Stimulated activated CD8-positive, alpha-beta memory T cell treated with anti-CD3 and anti-CD28 coated beads, Interleukin-7, amount 100 ng/mL, for 1 hour (primary cell): ENCODE data around the gene MFAP4.

Experiments used
- DNase-seq, 2 donors: peaks; one replicate each; pipeline ENCODE4 v3.0.0-alpha.2; 2020; ENCODE audit warnings: low read depth in 2 of 2

MFAP4 gene

DNA sequence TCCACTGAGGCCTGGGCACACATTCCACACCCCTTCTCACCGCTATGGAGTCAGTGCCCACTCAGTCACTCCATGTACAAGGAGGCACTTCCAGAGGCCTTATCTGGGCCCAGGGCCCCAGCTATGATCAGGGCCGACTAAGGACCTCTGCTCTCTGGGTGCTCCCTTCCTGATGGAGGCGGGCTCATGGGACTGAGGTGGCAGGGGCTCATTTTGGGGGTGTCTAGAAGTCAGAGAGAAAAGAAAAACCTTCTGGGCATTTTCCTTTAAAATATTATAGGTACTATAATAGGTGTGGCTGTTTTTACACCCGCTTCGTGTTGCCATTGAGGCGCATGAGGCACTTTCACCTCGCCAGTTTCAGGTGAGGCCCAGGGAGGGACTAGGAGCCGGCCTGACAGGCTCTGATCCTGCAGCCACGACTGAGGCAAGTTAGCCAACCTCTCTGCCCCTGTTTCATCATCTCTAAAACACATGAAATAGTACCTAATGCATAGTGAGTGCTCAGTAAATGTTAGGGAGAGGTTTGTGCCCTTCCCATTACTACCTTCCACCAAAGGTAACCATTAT lies 38.8 kb downstream of the MFAP4 start:
- no peak for DNase-seq

DNA sequence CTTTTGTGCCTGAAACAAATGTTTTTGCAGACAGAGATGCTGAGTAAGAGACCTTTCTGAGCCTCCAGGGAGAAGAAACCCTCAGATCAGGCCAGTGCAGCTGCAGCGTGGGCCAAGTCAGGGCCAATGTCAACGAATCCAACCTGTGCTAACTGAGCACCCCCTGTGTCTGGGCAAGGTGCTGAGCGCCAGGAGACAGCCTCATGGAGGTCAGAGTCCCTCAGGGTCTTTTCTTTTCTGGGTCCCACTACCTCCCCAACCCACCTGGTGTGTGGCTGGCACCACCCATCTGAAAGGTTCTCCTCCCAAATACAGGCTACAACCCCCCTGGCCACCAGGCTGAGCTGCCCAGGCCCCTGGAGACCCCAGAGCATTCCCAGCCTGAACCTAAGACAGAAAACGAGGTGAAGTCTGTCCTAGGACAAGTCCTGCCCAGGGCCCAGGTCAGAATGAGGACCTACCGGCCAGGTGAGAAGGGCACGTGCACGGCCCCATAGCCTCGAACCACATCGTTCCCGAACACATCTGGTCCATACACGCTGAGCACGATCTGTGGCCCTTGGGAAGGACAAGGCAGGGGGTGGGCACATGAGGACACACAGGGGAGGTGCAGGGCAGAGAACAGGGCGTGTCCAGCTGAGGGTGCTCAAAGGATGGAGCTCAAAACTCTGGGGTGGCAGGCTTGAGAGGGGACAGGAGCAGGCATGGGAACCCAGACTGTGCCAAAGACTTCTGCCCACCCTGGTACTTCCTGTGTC lies 39.5 kb downstream of the MFAP4 start:
- no peak for DNase-seq

DNA sequence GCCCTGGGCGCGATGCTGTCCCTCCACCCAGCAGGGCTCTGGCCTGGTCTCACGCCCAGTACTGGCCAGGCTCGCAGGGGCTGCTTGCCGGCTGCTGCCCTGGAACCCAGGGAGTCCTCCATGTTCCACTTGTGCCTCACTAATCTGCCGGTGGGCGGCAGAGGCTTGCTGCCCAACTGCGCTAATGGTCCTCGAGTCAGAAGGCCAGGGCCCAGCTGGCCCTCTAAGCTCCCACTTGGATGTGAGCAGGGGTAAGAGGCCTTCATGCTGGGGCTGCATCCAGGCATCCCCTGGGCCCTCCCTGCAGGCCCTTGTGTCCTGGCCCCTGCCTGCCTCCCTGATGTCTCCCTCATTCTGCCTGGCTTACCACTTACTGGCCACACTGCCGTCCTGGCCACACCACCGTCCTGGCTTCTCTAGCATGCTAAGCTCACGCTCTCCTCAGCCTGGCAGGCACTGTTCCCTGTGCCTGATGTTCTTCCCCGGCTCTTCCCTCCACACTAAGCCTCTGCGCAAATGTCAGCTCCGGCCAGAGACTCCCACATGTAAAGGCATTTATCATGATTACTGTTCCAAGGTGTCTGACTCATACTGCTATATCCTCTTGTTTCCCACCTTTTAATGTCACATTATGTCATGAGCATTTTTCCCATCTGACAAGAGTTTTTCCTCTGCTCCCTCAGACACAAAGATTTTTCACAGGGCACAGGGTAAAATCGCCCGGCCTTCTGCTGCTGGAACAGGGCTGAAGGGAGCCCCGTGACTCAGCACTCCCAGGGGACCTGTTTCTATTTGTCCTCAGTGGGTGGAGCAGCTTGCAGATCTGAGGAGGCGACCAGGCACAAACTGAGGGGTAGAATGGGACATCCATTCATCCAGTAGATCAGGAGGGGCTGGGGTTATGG lies 40.4 kb downstream of the MFAP4 start:
- DNase-seq = no peak

DNA sequence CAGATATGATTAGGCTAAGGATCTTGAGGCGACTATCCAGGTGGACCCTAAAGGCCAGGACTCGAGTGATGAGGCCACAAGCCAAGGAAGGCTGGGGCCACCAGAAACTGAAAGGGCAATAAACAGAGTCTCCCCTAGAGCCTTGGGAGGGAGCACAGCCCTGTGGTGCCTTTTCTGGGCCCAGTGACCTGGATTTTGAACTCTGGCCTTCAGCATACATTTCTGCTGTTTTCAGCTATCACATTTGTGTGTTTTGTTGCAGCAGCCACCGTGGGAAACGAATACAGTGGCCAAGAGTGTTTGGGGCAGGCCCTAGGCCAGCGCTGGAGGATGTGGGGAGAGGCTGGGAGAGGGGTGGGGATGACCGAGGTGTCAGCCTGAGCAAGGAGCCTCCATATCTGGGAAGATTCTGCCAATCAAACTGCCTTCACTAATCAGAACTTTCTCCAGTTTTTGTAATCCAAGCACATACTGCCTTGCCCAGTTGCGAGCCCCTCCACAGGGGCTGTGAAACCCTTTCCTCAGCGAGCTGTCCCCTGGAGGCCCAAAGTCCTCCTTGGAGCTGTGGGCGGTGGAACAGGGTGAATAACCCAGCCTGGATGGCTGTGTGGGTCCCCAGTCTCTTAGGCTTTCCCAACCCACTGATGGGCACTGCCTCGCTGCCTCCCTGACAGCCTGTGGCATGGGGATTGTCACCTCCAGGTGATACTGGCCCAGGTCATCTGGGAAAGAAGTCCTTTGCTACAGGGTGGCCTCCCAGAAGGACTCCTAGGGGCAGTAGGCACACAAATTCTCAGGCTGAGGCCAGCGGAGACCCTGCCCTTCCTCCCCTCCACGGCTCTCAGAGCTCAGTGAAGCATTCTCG lies 41.3 kb downstream of the MFAP4 start:
- DNase-seq = no peak

DNA sequence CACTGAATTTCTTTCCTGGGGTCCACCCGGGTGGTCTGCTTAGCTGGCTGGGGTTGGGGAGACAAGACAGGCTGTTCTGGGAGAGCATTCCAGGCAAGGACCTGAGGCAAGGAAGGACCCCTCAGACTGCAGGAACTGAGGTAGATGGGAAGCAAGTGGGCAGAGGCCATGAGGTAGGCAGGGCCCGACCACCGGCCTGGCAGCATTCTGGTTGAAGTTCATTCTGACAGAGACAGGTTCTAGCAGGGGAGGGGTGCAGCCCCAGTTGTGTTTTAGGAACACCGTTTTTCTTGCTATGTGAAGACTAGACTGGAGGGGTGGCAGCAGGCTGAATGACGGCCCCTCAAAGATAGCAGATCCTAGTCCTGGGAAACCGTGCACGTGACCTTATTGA lies 41.9 kb downstream of the MFAP4 start:
- DNase-seq = no peak

DNA sequence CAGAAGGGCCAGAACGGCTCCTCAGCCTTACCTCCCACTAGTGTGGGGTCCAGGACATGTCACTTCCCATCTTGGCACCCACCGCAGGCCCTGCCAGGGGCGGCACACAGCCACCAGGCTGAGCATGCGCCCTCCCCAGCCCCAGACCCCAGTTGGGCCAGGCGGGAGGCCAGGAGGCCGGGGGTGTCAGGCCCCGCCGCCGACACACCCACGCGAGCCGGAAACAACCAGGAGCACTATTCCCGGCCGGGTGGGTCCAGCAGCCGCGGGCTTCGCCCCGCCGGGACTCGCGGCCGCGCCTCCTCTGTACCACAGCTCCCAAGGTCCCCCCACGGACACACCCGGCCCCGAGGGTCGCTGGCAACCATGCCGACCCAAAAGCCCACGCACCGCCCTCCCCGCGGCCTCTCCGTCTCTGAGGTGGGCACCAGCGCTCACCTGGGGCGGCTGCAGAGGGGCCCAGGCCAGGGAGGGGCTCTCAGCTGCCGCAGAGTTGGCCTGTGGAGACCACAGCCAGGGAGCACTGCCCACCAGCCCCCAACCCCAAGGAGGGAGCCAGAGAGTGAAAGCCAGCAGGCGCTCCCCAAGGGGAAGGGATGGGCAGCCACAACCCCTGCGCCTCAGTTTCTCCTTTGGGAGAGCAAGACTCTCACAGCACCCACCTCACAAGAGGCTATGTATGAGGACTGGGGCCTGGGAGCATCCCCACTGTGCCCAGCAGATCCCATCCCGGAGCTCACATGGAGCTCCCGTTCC lies 42.5 kb downstream of the MFAP4 start:
- no peak for DNase-seq

DNA sequence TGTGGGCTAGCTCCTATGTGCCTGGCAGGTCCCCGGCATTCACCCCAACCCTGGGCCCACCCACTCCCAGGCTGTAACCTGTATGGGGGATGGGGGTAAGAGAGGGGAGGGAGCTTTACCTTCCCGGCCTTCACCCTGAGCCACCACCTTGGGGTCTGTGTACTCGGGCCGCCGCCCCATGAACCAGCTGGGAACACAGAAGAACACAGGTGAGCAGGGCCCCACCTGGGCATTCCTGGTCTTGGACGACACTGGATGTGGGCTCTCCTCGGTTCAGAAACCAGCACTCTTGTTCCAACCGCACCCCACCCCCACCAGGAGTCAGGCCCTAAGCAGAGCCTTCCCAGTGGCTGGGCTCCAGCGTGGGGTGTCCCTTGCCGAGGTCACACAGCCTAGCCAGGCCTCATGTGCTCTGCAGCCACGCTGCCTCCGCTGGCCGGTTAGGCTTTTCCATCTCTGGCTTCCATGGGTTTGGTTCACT lies 43.3 kb downstream of the MFAP4 start:
- DNase-seq = no peak

DNA sequence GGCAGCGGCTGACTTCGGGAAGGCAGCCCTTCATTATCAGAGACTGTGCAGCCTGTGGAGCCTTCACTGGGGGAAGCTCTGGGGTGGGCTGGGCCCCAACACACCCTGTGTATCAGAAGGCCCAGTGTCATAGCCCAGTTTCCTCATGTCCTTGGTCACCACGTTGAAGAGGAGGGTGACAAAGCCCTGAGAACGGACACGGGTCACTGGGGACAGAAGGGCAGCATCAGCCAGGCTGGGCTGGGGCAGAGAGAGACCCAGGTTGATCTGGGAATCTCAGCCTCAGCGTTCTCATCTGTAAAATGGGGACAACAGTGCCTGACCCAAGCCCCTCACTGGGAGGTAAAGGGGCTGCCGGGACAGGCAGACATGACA lies 43.7 kb downstream of the MFAP4 start:
- no peak for DNase-seq

DNA sequence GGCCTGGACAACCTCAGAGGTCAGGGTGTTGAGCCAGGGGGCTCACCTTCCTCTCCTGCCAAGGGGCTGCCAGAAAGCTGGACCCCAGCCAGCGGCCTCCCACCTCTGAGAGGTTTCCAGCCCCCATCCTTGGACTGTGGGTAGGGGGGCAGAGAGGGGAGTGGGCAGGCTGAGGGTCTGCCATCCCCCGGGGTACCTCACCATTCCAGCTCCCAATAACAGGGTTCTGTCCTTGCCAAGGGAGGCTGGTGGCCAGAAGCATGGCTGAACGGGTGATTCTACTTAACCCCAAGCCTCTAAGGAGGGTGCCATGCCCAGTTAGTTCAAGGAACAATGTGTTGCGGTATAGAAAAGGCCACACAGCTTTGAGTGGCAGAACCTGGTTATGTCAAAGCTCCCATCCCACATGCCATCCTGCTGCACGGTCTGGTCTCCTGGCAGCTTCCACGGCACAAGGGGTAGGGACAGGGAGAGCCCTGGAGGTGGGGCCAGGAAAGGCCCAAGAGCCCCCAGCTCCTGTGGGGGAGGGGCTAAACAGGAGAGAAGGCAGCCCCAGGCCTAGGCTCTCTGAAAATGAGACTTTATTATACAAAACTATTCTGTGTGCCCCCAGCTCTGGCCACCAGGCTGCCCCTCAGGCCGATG lies 44.3 kb downstream of the MFAP4 start:
- DNase-seq = no peak

DNA sequence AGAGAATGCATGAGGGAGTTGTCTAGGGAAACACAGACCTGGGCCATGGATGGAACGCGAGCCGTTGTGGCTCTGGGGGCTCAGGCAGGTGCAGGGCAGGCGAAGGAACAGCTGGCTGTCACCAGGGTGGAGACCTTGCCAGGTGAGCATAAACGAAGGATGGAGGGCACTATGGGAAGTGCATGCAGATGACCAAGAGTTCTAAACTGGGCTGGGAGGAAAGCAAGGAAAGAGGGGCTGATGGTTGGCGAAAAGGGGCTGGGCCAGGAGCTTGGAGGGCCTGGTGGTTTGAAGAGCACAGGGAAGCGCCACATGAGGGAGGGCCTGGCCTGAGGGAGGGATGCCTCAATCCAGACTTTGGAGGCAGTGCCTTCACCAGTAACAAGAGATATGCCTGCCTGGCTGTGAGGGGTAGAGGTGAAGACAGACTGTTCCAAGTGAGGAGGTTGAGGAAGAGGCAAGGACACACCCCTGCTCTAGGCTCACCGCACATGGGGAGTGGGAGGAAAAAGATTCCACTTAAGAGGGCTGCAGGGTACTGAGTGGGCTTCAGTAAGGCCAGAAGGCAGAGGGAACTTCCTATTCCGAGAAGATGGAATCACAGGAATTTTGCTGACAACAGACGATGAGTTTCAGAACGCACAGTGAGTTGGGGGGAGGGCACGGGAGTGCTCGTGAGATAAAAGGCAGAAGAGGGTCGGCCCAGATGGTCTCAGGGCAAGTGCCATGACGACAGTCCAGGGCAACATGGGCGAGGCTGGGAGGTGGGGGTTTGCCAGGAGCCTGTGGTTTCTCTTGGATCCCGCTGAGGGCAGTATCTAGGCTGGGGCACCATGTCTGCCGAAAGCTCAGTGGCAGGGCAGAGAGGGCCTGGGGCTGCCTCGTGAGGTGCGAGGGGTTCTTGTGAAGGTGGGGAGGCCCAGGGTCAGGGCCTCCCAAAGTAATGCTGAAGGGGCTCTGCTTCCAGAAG lies 45.1 kb downstream of the MFAP4 start:
- DNase-seq = no peak

DNA sequence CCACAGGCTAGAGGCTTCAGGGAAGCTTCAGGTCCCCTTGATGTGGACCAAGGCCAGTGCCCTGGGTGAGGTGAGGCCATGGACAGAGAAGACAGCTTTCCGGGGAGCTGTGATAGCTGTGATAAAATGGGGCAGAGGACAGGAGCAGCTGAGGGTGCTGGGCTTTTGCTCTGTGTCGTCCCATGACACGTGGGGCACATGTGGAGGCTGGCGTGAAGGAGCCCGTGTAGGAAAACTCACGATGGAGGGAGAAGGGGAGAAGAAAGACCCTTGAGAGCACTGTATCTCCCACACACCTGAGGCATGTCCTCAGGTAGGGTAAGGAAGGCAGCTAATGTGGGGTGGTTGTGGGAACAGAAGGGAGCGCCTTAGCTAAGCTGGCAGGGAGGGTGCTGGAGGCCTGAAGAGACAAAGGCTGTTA lies 45.8 kb downstream of the MFAP4 start:
- no peak for DNase-seq

DNA sequence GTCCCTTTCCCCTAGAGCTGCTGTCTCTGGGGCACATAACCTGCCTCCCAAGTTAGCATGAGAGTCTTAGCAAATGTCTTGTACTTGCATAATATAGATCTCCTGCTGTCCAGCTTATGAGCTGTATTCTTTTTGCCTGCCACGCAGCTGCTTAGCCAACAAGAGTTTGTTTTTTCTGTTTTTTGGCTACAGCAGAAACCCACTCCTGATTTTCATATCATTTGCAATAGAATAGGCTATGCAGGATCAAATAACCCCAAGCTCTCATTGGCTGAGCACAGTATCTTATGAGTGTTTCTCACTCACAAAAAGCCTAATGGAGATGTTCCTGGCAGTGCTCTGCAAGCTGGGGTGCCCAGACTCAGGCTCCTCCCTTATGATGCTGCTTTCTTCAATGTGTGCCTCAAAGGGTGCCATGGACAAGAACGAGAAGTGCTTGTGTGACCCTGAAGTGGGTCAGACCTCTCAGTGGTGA lies 47.6 kb downstream of the MFAP4 start:
- no peak for DNase-seq

DNA sequence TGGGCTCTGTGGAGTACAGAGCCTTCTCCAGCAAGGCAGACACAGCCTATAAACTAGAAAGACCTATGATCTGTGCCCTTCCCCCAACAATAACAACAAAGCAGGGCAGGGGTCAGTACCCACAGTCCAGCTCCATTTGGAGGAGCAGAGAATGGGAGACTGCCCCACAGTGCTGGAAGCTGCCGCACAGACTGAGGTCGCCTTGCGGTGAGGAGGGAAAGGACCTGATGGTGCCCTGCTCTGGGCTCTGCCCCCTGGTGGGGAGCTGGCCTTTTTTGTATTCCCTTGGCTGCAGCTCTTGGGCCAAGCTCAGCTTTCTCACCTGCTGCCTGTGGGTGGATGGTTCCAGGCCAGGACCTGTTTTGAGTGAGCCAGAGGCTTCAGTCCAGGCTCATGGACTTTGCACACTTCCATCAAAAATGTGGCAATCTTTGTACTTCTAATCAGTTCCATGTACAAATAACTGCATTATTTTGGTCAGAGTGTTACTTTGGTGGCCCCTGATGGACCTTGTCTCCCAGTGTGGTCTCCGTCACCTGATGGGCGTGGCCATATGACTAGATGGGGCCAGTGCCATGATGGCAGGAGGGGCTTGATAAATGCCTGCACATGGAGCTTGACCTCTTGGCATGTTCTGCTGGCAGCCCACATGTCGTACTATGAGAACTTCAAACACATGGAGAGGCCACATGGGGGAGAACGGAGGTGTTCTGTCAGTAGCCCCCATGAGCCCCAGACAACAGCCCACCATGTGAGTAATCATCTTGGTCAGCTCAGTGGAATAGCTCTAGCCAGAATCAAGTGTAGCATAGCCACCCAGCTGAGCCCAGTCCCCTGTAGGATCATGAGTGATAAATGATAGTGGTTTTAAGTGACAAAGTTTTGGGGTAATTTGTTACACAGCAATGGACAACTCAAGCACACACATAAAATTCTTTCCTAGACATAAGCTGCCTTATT lies 48.7 kb downstream of the MFAP4 start:
- peak; percentile 13 to 39 for DNase-seq

DNA sequence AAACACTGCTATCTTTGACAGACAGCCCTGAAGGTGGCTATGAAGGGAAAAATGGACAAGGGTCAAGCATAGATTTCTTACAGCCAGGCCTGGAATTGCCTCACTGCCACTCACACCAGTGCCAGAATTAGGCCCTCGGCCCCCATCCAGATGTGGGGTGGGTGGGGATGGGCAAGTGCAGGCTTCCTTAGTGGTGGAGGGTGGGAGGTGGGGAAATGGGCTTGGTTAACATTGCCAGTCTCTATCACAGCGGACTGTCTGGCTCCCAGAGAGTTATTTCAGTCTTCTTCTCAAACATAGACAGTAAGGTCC lies 49.3 kb downstream of the MFAP4 start:
- DNase-seq = no peak

DNA sequence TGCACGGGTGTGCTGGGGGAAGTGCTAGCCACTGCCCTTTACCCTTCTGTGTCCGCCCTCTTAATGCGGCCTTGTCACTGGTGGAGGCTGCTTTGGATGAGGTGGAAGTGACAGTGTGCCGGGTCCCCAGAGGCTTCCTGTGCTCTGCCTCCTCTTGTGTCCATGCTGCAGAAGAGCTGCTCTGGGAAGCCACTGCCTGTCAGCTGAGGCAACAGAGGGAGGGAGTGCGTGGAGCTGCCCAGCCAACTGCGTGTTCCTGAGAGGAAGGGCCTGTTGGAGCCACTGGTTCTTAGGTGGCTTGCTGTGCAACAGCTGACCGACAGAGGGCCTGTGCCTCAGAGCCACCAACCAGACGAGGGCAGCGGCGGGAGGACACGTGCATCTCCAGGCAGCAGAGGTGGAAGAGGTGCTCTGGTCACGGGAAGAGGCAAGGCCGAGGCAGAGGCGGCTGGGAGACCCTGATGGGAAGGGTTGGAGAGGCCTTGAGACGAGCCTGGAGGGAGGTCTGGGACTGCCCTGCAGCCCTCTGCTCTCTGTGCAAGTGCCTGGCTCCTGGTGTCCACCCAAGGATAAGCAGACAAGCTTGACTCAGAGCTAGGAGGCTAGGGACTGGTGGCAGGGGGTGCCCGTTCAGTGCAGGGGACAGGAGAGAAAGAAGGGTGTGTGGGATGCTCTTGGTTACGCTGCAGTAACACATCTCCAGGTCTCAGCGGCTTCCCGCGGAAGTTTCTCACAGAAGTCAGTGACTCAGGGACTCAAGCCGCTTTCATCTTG lies 49.9 kb downstream of the MFAP4 start:
- no peak for DNase-seq

DNA sequence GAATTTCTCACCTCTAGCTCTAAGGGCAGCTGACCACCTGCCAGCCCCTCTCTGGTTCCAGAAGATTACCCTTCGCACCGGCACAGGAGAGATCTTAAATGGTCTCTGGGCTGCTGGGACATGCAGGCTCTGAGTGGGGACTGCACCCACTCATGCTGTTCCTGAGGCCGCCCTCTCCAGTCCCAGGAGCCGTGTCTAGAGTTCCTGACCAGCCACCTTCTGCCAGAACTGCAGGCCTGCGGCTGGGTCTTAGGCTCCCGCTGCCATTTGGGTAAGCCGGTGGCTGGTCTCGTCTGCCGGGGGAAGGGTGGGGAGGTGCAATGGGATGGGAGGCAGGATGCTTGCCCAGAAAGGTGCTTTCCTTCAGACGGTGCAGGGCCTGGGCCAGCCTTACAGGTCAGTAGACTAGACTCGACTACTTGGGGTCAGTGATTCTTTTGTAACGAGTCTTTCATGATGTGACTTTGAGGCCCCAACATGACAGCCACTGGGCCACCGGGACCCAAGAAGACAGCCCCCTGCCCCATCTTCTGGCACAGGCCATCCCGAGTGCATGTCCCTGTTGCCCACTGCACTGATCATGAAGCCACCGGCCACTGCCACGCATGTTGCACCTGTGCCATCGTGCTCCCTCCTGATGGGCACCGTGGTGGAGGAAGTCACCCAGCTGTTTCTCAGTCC lies 50.9 kb downstream of the MFAP4 start:
- no peak for DNase-seq

DNA sequence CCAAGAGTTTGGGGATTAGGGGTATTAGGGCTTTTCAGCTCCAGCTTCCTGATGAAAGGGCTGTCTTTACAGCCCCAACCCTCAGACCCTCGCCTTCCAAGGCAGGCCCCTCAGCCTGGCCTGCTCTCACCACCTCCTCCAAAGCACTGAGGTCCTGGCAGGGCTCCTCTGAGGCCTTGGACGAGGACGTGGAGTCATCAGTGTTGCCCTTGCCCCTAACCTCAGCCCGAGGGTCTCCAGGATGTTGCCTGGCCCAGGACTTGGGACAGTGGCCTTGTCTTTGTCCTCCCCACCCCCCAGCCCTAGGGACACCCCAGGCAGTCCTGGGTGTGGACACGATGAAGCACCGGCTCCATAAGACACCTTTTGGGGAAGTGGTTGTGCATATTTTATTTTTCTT lies 52.7 kb downstream of the MFAP4 start:
- no peak for DNase-seq
